GM19351 (cell line): Measurements from ENCODE around the gene DNAJC13.
"Not testable (repeated sequence)": the region's sequence is repeated elsewhere in the genome, so short reads cannot be mapped to it uniquely, and the experiment has no call there.

Source experiments
- ATAC-seq: cut with Tn5 transposase; IDR thresholded peaks from one replicate; pipeline ENCODE4 v1.9.1; 2021; ENCODE audit warnings: mild to moderate bottlenecking, moderate library complexity; ENCODE audit not compliant: unreplicated experiment

Gene DNAJC13

GRCh38 chr3:132538072-132538471 lies 120.8 kb downstream of the DNAJC13 start:
- ATAC-seq, result no peak

GRCh38 chr3:132539681-132540080 lies 122.4 kb downstream of the DNAJC13 start:
- no peak for ATAC-seq

- ATAC-seq, result no peak
These were observed 125.3 kb downstream of the DNAJC13 start for GRCh38 chr3:132542577-132542976.

- no peak for ATAC-seq
These were observed 125.9 kb downstream of the DNAJC13 start for GRCh38 chr3:132543011-132543739.

GRCh38 chr3:132544130-132544529 lies 126.8 kb downstream of the DNAJC13 start:
- no peak for ATAC-seq

GRCh38 chr3:132545471-132545870 lies 128.2 kb downstream of the DNAJC13 start:
- ATAC-seq, result no peak

- no peak for ATAC-seq
These were observed 131.9 kb downstream of the DNAJC13 start for GRCh38 chr3:132549169-132549568.

GRCh38 chr3:132549890-132550578 lies 132.7 kb downstream of the DNAJC13 start:
- ATAC-seq, result peak; percentile 85

- ATAC-seq, result no peak
These were observed 133.4 kb downstream of the DNAJC13 start for GRCh38 chr3:132550579-132551305.

- ATAC-seq, result no peak
These were observed 136.5 kb downstream of the DNAJC13 start for GRCh38 chr3:132553826-132554225.

GRCh38 chr3:132554437-132554836 lies 137.1 kb downstream of the DNAJC13 start:
- no peak for ATAC-seq

- no peak for ATAC-seq
These were observed 138.2 kb downstream of the DNAJC13 start for GRCh38 chr3:132555306-132556035.

- not testable (repeated sequence) for ATAC-seq
These were observed 138.7 kb downstream of the DNAJC13 start for GRCh38 chr3:132556036-132556386.

GRCh38 chr3:132556508-132557159 lies 139.3 kb downstream of the DNAJC13 start:
- no peak for ATAC-seq

GRCh38 chr3:132561003-132561402 lies 143.7 kb downstream of the DNAJC13 start:
- ATAC-seq, result no peak

GRCh38 chr3:132563420-132564069 lies 146.2 kb downstream of the DNAJC13 start:
- no peak for ATAC-seq

- no peak for ATAC-seq
These were observed 146.8 kb downstream of the DNAJC13 start for GRCh38 chr3:132564070-132564465.

- no peak for ATAC-seq
These were observed 151.1 kb downstream of the DNAJC13 start for GRCh38 chr3:132568422-132568821.

- no peak for ATAC-seq
These were observed 151.9 kb downstream of the DNAJC13 start for GRCh38 chr3:132569153-132569552.

- no peak for ATAC-seq
These were observed 152.3 kb downstream of the DNAJC13 start for GRCh38 chr3:132569580-132569979.
